Measurements from ENCODE around the gene TATDN2.

GRCh38 chr3:10322352-10322710 is 74.1 kb downstream of the TATDN2 start:
- TF ChIP-seq EZH2phosphoT487 (IDR thresholded peaks at IDR 0.05; ENCODE audit: insufficient read depth, low read depth): no peak
- no peak for TF ChIP-seq EZH2 (IDR thresholded peaks at IDR 0.05; ENCODE audit: insufficient read depth, poor library complexity, severe bottlenecking)

All from GM23248 (cell line).